ENCODE results near the gene MBLAC1.

The MBLAC1 gene

GRCh38 chr7:100089458-100090196 is 37.1 kb upstream of the MBLAC1 start:
- TF ChIP-seq, protein P1, sequence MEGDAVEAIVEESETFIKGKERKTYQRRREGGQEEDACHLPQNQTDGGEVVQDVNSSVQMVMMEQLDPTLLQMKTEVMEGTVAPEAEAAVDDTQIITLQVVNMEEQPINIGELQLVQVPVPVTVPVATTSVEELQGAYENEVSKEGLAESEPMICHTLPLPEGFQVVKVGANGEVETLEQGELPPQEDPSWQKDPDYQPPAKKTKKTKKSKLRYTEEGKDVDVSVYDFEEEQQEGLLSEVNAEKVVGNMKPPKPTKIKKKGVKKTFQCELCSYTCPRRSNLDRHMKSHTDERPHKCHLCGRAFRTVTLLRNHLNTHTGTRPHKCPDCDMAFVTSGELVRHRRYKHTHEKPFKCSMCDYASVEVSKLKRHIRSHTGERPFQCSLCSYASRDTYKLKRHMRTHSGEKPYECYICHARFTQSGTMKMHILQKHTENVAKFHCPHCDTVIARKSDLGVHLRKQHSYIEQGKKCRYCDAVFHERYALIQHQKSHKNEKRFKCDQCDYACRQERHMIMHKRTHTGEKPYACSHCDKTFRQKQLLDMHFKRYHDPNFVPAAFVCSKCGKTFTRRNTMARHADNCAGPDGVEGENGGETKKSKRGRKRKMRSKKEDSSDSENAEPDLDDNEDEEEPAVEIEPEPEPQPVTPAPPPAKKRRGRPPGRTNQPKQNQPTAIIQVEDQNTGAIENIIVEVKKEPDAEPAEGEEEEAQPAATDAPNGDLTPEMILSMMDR (IDR thresholded peaks at IDR 0.05; ENCODE audit: unreplicated experiment in 3 of 3): no peak
- peak overlapping the region; percentile 90 to 98 (median 92) for H3K27ac Mint-ChIP-seq
- H3K4me1 Mint-ChIP-seq: peaks cover 18% of the 10 kb centered on the region
- H3K27me3 Mint-ChIP-seq (ENCODE audit: low read depth): no peaks in the 10 kb centered on the region
- peak overlapping the region; percentile 90 to 97 (median 96) for H3K4me3 Mint-ChIP-seq
- peaks cover 36% of the 10 kb centered on the region for H3K36me3 Mint-ChIP-seq (ENCODE audit: low read depth)
- no peaks in the 10 kb centered on the region for H3K9me3 Mint-ChIP-seq

- Mint-ChIP-seq H3K27me3 (ENCODE audit: low read depth) (no peaks in the 10 kb centered on the region), H3K27ac (peak overlapping the region; percentile 15 to 75 (median 62)), H3K4me3 (peak overlapping the region; percentile 60 to 97 (median 96)), H3K36me3 (ENCODE audit: low read depth) (peaks cover 48% of the 10 kb centered on the region), H3K9me3 (no peaks in the 10 kb centered on the region), H3K4me1 (peaks cover 18% of the 10 kb centered on the region)
- TF ChIP-seq, protein P1 (IDR thresholded peaks at IDR 0.05; ENCODE audit: unreplicated experiment in 3 of 3): no peak
Measured at GRCh38 chr7:100090527-100091410, 36.0 kb upstream of the MBLAC1 start.

GRCh38 chr7:100091411-100092181 is 35.2 kb upstream of the MBLAC1 start:
- TF ChIP-seq, protein P1 (IDR thresholded peaks at IDR 0.05; ENCODE audit: unreplicated experiment in 3 of 3): no peak
- no peaks in the 10 kb centered on the region for H3K27me3 Mint-ChIP-seq (ENCODE audit: low read depth)
- H3K4me3 Mint-ChIP-seq: peak overlapping the region; percentile 60 to 97 (median 96)
- H3K27ac Mint-ChIP-seq: peak overlapping the region in 2 of 3 experiments; percentile 67 to 75
- H3K9me3 Mint-ChIP-seq: no peaks in the 10 kb centered on the region
- H3K4me1 Mint-ChIP-seq: peaks cover 18% of the 10 kb centered on the region
- peaks cover 54% of the 10 kb centered on the region for H3K36me3 Mint-ChIP-seq (ENCODE audit: low read depth)

- Mint-ChIP-seq H3K27ac (peak overlapping the region in 1 of 3 experiments; percentile 49), H3K4me3 (peak overlapping the region in 1 of 3 experiments; percentile 37), H3K27me3 (ENCODE audit: low read depth) (no peaks in the 10 kb centered on the region), H3K9me3 (no peaks in the 10 kb centered on the region), H3K36me3 (ENCODE audit: low read depth) (peaks cover 67% of the 10 kb centered on the region), H3K4me1 (peaks cover 16% of the 10 kb centered on the region)
- TF ChIP-seq, protein P1 (IDR thresholded peaks at IDR 0.05; ENCODE audit: unreplicated experiment in 3 of 3): no peak
Measured at GRCh38 chr7:100093054-100093453, 33.7 kb upstream of the MBLAC1 start.

GRCh38 chr7:100093498-100093897 is 33.3 kb upstream of the MBLAC1 start:
- Mint-ChIP-seq H3K27me3 (ENCODE audit: low read depth) (no peaks in the 10 kb centered on the region), H3K9me3 (no peaks in the 10 kb centered on the region), H3K36me3 (ENCODE audit: low read depth) (peaks cover 71% of the 10 kb centered on the region), H3K4me1 (peaks cover 21% of the 10 kb centered on the region), H3K4me3 (no peak overlapping the region), H3K27ac (peak overlapping the region in 2 of 3 experiments; percentile 49 to 51)
- TF ChIP-seq, protein P1 (IDR thresholded peaks at IDR 0.05; ENCODE audit: unreplicated experiment in 3 of 3): no peak

All from nephron (organoid).